ENCODE measurements around the gene STAMBPL1.

Gene STAMBPL1

GRCh38 chr10:88964360-88964759 is 84.3 kb downstream of the STAMBPL1 start:
- H3K27ac ChIP-seq, result peak overlapping the region; percentile 92
- H3K36me3 ChIP-seq (ENCODE audit: insufficient read depth, low read length), result no peaks in the 10 kb centered on the region
- no peak for TF ChIP-seq FOXP2 (optimal IDR thresholded peaks at IDR 0.05; ENCODE audit: control extremely low read depth, extremely low read length, insufficient read depth)
- no peak for TF ChIP-seq EZH2 (IDR thresholded peaks at IDR 0.05)
- TF ChIP-seq POLR2AphosphoS5 (IDR thresholded peaks at IDR 0.05; ENCODE audit: borderline replicate concordance, low read depth, low read length), result no peak
- peak overlapping the region; percentile 63 for H3K9ac ChIP-seq (ENCODE audit: insufficient read length)
- DNase-seq (ENCODE audit: low read depth, low spot score), result no peak
- no peaks in the 10 kb centered on the region for H3K9me3 ChIP-seq (ENCODE audit: low read depth, low read length)
- H3K4me3 ChIP-seq, result no peak overlapping the region

DNA sequence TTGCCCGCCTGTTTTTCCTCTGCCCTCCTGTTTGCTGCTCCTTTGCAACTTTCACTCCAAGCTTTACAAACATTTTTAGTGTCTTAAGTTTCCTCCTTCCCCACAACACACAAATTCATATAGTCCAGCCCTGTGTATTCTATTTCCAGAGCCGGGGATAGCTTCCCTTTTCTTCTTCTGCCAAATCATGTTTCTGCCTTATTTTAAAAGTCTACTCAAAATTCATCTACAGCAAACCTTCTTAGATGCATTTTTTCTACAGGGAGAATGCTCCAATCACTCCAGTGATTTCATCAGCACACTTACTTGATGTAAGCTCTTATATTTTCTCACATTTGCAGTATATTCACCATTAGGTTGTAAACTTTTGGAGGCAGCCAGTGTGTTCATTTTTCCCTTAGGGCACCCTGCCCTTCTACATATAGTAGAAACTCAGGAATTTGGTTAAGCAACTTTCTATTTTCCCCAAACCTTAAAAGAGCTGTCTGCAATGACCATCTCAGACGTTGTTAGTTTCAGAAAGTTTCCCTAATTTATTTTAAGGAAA is 84.9 kb downstream of the STAMBPL1 start:
- no peak for DNase-seq (ENCODE audit: low read depth, low spot score)
- Histone ChIP-seq H3K9ac (ENCODE audit: insufficient read length) (peak overlapping the region; percentile 63), H3K9me3 (ENCODE audit: low read depth, low read length) (no peaks in the 10 kb centered on the region), H3K36me3 (ENCODE audit: insufficient read depth, low read length) (no peaks in the 10 kb centered on the region), H3K4me3 (peak overlapping the region; percentile 22; the same call in 1 of the 2 replicates), H3K27ac (peak overlapping the region; percentile 92)
- TF ChIP-seq FOXP2 (optimal IDR thresholded peaks at IDR 0.05; ENCODE audit: control extremely low read depth, extremely low read length, insufficient read depth) (no peak), POLR2AphosphoS5 (IDR thresholded peaks at IDR 0.05; ENCODE audit: borderline replicate concordance, low read depth, low read length) (no peak), EZH2 (IDR thresholded peaks at IDR 0.05) (no peak)

DNA sequence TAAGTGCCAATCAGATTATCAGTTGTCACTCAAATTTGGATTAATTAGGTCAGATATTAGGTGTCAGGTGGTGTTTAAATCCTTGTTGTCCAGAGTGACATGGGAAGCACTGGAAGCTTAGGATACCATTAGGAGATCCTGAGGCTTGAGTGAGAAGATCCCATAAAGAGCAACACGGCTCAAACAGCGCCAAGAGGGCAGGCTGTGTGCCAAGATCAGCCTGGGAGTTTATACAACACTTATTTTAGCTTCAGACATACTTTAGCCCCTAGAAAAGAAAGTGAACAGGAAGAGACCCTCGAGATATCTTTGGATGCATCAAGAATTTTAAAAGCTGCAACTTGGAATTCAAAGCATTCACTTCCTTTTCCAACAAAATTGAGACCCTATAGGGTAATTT is 86.8 kb downstream of the STAMBPL1 start:
- Histone ChIP-seq H3K36me3 (ENCODE audit: insufficient read depth, low read length) (no peaks in the 10 kb centered on the region), H3K9me3 (ENCODE audit: low read depth, low read length) (no peaks in the 10 kb centered on the region), H3K9ac (ENCODE audit: insufficient read length) (no peak overlapping the region), H3K27ac (no peak overlapping the region), H3K4me3 (no peak overlapping the region)
- no peak for DNase-seq (ENCODE audit: low read depth, low spot score)
- no peak for TF ChIP-seq EZH2 (IDR thresholded peaks at IDR 0.05)
- no peak for TF ChIP-seq FOXP2 (optimal IDR thresholded peaks at IDR 0.05; ENCODE audit: control extremely low read depth, extremely low read length, insufficient read depth)
- TF ChIP-seq POLR2AphosphoS5 (IDR thresholded peaks at IDR 0.05; ENCODE audit: borderline replicate concordance, low read depth, low read length), result no peak

GRCh38 chr10:88968391-88968790 is 88.3 kb downstream of the STAMBPL1 start:
- no peaks in the 10 kb centered on the region for H3K36me3 ChIP-seq (ENCODE audit: insufficient read depth, low read length)
- no peak for TF ChIP-seq FOXP2 (optimal IDR thresholded peaks at IDR 0.05; ENCODE audit: control extremely low read depth, extremely low read length, insufficient read depth)
- TF ChIP-seq POLR2AphosphoS5 (IDR thresholded peaks at IDR 0.05; ENCODE audit: borderline replicate concordance, low read depth, low read length), result no peak
- TF ChIP-seq EZH2 (IDR thresholded peaks at IDR 0.05), result no peak
- no peaks in the 10 kb centered on the region for H3K9me3 ChIP-seq (ENCODE audit: low read depth, low read length)
- H3K9ac ChIP-seq (ENCODE audit: insufficient read length), result no peak overlapping the region
- no peak for DNase-seq (ENCODE audit: low read depth, low spot score)
- H3K4me3 ChIP-seq, result no peak overlapping the region
- H3K27ac ChIP-seq, result no peak overlapping the region

DNA sequence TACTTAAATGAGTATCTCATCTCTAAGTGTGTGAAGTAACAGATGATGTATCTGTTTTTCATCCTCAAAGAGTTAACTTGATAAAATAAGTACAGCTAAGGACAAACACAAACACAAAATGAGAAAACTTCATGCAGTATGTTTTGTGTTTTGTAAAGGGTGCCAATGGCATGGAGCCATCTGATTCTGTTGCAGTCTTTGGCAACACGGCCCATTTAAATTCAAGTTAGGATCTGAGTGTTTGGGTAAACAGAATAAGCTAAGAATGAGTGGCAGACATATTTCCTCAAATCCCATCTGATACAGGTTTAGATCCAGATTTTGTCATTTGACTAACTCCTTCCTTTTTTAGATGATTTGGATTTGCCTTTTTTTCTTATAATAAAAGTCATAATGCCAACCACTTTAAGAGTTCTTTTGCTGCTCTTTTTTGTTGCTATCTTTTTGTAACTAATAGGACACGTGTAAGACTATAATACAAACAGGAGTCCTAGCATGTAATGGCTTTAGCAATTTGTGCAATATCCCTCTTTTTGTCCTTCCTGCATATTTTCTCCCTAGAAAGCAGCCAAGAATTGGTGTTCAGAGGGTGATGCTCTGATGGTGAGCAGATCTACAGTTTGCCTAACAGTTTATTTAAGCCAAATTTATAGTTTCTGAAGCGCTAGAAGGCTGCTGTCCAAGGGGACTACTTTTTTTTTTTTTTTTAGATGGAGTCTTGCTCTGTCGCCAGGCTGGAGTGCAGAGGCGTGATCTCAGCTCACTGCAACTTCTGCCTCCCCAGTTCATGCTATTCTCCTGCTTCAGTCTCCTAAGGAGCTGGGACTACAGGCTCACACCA is 91.4 kb downstream of the STAMBPL1 start:
- no peak for DNase-seq (ENCODE audit: low read depth, low spot score)
- Histone ChIP-seq H3K4me3 (no peak overlapping the region), H3K9ac (ENCODE audit: insufficient read length) (no peak overlapping the region), H3K36me3 (ENCODE audit: insufficient read depth, low read length) (no peaks in the 10 kb centered on the region), H3K27ac (no peak overlapping the region), H3K9me3 (ENCODE audit: low read depth, low read length) (no peaks in the 10 kb centered on the region)
- TF ChIP-seq POLR2AphosphoS5 (IDR thresholded peaks at IDR 0.05; ENCODE audit: borderline replicate concordance, low read depth, low read length) (no peak), EZH2 (IDR thresholded peaks at IDR 0.05) (no peak), FOXP2 (optimal IDR thresholded peaks at IDR 0.05; ENCODE audit: control extremely low read depth, extremely low read length, insufficient read depth) (no peak)

Data from SK-N-MC (cell line).